Left ventricle myocardium inferior (tissue), 1 donor: ENCODE data around the gene METTL22. TPM values are rescaled to one million over a fixed set of nuclear protein-coding genes. Genes with fewer than 3 reads are reported as not detected.

ENCODE experiments used
- DNase-seq: peaks from one replicate; pipeline ENCODE4 v3.0.0-alpha.2; 2020
- H3K27ac ChIP-seq: fragments of 200-600 bp; replicated peaks from 2 replicates; pipeline ENCODE4 v1.8.0; 2021
- H3K27me3 ChIP-seq: fragments of 200-600 bp; 2 replicates; pipeline ENCODE4 v1.8.0; 2021; ENCODE audit warnings: low read depth
- H3K36me3 ChIP-seq: fragments of 200-600 bp; 2 replicates; pipeline ENCODE4 v1.8.0; 2021
- H3K4me1 ChIP-seq: fragments of 200-600 bp; 2 replicates; pipeline ENCODE4 v1.8.0; 2021
- H3K4me3 ChIP-seq: fragments of 200-600 bp; 2 replicates; pipeline ENCODE4 v1.8.0; 2021; ENCODE audit warnings: mild to moderate bottlenecking, moderate library complexity
- H3K9me3 ChIP-seq: fragments of 200-600 bp; replicated peaks from 2 replicates; pipeline ENCODE4 v1.8.0; 2021
- intact Hi-C: fragments of 100-400 bp; cut with micrococcal nuclease; formaldehyde crosslinking; loops from one replicate; pipeline ENCODE4 v1.11.0; 2022
- total RNA-seq: library from RNA; stranded (reverse); fragmentation: NEBNext Ultra II Directional; extraction: Animal tissue kit (Norgen Biotek cat#: 25700); gene quantifications from one replicate; pipeline ENCODE4 v1.2.1, GENCODE V29; 2021
- TF ChIP-seq, protein P1 (sequence below): fragments of 200-600 bp; IDR thresholded peaks from 2 replicates; pipeline ENCODE4 v1.8.0; 2021; ENCODE audit warnings: antibody characterized with exemption, mild to moderate bottlenecking, borderline replicate concordance
- donor health status: DM: no; HTN: yes; CAD: no; lungs with severe emphysema.

The METTL22 gene
- total RNA-seq, 1 donor from 2014 or later, result 27.3 TPM

DNA sequence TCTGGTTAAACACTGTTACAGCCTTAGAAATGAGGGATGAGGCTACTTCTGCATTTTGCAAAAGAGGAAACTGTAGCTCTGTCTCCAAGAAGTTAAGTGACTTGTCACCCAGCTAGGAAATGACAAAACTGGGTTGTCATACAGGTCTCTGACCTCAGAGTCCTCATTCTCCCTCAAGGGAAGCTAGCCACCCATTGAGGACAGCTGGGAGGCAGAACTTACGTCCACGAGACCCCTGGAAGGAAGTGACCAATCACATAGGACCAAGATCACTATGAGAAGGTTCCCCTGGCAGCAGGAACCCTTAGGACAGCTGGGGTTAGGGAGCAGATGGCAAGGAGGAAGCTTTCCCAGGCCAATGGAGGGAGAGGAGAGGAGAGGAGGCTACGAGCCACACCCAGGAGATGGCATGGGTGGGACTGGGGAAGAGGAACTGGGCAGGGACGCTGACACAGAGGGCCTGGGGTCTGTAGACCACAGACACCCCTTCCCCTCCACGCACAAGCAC, 11.2 kb downstream of the METTL22 start:
- Histone ChIP-seq H3K36me3 (peaks cover 93% of the 10 kb centered on the region), H3K4me1 (no peaks in the 10 kb centered on the region), H3K9me3 (no peaks in the 10 kb centered on the region), H3K27ac (peak overlapping the region; percentile 36), H3K4me3 (no peak overlapping the region), H3K27me3 (no peaks in the 10 kb centered on the region)
- TF ChIP-seq, protein P1, sequence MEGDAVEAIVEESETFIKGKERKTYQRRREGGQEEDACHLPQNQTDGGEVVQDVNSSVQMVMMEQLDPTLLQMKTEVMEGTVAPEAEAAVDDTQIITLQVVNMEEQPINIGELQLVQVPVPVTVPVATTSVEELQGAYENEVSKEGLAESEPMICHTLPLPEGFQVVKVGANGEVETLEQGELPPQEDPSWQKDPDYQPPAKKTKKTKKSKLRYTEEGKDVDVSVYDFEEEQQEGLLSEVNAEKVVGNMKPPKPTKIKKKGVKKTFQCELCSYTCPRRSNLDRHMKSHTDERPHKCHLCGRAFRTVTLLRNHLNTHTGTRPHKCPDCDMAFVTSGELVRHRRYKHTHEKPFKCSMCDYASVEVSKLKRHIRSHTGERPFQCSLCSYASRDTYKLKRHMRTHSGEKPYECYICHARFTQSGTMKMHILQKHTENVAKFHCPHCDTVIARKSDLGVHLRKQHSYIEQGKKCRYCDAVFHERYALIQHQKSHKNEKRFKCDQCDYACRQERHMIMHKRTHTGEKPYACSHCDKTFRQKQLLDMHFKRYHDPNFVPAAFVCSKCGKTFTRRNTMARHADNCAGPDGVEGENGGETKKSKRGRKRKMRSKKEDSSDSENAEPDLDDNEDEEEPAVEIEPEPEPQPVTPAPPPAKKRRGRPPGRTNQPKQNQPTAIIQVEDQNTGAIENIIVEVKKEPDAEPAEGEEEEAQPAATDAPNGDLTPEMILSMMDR, result no peak
- intact Hi-C loops, result no loop called here
- no peak for DNase-seq

DNA sequence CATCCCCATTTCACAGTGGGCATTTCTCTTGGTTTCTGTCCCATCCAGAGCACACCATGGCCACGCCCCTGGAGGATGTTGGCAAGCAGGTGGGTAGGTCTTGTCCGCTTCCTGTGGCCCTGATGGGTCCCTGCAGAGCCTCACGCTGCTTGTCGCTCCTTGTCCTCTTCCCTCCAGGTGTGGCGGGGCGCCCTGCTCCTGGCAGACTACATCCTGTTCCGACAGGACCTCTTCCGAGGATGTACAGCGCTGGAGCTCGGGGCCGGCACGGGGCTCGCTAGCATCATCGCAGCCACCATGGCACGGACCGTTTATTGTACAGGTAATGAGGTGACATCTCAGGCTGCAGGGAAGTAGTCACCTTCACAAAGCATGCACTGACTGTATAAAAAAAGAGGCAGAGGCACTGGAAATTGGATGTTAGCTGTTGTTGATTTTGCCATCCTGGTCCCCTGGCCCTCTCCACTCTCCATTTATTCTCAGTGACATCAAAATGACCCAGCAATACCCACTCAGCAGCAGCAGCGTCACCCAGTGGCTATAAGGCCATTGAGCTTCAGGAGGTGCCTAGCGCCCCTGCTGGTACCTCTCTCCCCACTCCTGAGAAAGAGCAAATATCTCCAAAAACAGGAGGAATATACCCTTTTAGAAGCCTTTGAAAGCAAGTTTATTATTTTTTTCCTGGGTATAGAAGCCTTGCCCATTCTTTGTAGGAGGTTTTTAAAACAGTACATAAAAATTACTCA, 13.7 kb downstream of the METTL22 start:
- Histone ChIP-seq H3K36me3 (peaks cover 93% of the 10 kb centered on the region), H3K9me3 (no peaks in the 10 kb centered on the region), H3K4me1 (no peaks in the 10 kb centered on the region), H3K27ac (no peak overlapping the region), H3K4me3 (no peak overlapping the region), H3K27me3 (no peaks in the 10 kb centered on the region)
- TF ChIP-seq, protein P1, result peak; percentile 17
- no peak for DNase-seq
- intact Hi-C loops, result no loop called here

DNA sequence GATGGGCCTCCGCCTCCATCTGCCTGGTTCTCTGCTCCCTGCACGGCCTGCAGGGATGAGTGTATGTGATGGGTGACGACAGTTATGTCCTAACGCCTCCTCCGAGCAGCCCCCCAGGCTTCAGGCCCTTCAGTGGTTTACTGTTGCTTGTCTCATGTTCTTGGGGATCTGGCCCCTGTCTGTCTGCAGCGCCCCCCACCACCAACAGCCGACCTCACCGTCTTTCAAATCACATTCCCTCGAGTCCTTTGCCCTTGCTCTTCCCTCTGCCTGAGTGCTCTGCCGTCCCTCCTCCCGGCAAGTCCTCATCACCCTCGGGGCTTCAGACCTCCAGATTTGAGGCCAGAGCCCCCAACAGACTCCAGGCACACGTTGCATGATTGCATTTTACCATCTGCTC, 18.2 kb downstream of the METTL22 start:
- Histone ChIP-seq H3K27ac (no peak overlapping the region), H3K27me3 (no peaks in the 10 kb centered on the region), H3K36me3 (peaks cover 94% of the 10 kb centered on the region), H3K4me3 (no peak overlapping the region), H3K4me1 (no peaks in the 10 kb centered on the region), H3K9me3 (no peaks in the 10 kb centered on the region)
- TF ChIP-seq, protein P1, result no peak
- no peak for DNase-seq
- intact Hi-C loops, result no loop called here

DNA sequence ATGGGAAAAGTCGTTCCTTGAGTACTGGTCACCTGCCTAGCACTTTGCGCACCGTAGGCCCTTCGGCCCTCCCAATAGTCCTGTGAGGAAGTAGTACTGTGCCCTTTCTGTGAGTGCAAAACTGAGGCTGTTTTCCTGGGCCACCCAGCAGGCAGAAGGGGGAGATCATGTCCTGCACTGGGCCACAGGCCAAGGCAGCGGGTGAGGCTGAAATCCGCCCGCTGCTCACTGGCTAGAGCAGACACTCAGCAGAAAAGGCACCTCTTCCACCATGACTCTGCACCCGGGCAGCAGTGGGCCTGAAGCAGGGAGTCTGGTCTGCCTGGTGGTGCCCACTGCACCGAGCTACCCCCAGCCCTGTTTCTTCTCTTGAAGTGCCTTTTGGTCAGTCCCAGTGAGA, 20.2 kb downstream of the METTL22 start:
- Histone ChIP-seq H3K36me3 (peaks cover 94% of the 10 kb centered on the region), H3K27ac (no peak overlapping the region), H3K9me3 (no peaks in the 10 kb centered on the region), H3K4me1 (no peaks in the 10 kb centered on the region), H3K27me3 (no peaks in the 10 kb centered on the region), H3K4me3 (no peak overlapping the region)
- TF ChIP-seq, protein P1, result no peak
- no peak for DNase-seq
- intact Hi-C loops, result no loop called here

DNA sequence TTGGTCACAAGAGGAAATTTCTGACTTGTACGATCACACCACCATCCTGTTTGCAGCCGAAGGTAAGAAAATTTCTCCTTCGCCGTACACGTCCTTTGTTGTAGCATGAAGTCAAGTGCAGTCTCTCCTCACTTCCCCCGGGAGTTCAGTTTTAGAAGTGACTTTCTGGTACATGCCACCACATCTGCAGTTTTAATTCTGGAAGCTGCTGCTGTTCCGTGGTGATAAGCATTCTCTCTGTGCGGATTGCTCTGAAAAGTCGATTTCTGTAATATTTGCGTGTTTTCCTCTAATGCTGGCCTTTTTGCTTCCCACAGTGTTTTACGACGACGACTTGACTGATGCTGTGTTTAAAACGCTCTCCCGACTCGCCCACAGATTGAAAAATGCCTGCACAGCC, 20.6 kb downstream of the METTL22 start:
- Histone ChIP-seq H3K9me3 (no peaks in the 10 kb centered on the region), H3K4me1 (no peaks in the 10 kb centered on the region)

More for the DNA sequence above, 20.6 kb downstream of the METTL22 start:
- Histone ChIP-seq H3K27me3 (no peaks in the 10 kb centered on the region), H3K4me3 (no peak overlapping the region), H3K36me3 (peaks cover 94% of the 10 kb centered on the region), H3K27ac (no peak overlapping the region)
- intact Hi-C loops, result no loop called here
- TF ChIP-seq, protein P1, result no peak
- no peak for DNase-seq
